Renal pelvis (tissue), 4 donors: ENCODE data around the gene TBC1D22A. TPM values are rescaled to one million over a fixed set of nuclear protein-coding genes. Genes with fewer than 3 reads are reported as not detected.

Experiments
- DNase-seq: peaks from one replicate; pipeline ENCODE4 v3.0.0-alpha.2; 2013
- polyA plus RNA-seq, 3 donors: library from polyadenylated mRNA; unstranded; fragments of 120-200 nt; gene quantifications; one replicate each; pipeline ENCODE4 v1.2.1, GENCODE V29; 2013; ENCODE audit not compliant: insufficient read length in 3 of 3

TBC1D22A gene
- polyA plus RNA-seq, 3 donors, result 16.9 to 19.2 (median 19.1) TPM

GRCh38 chr22:46734830-46735453 lies 27.5 kb upstream of the TBC1D22A start:
- DNase-seq, result no peak

- no peak for DNase-seq
Observed at GRCh38 chr22:46735747-46736608, 26.5 kb upstream of the TBC1D22A start.

GRCh38 chr22:46736705-46737104 lies 25.7 kb upstream of the TBC1D22A start:
- no peak for DNase-seq

- no peak for DNase-seq
Observed at GRCh38 chr22:46737105-46737975, 25.1 kb upstream of the TBC1D22A start.

GRCh38 chr22:46737976-46738646 lies 24.3 kb upstream of the TBC1D22A start, which contains the start of gene CERK:
Gene CERK (minus strand): TSS chr22:46738252. CDS start chr22:46738148, 104 bp downstream.
- DNase-seq, result peak; percentile 82

GRCh38 chr22:46738647-46739093 lies 23.8 kb upstream of the TBC1D22A start:
- DNase-seq, result no peak

- no peak for DNase-seq
Observed at GRCh38 chr22:46739094-46739870, 23.2 kb upstream of the TBC1D22A start.

- DNase-seq, result no peak
Observed at GRCh38 chr22:46740910-46741780, 21.3 kb upstream of the TBC1D22A start.

- no peak for DNase-seq
Observed at GRCh38 chr22:46741974-46742519, 20.4 kb upstream of the TBC1D22A start.

- no peak for DNase-seq
Observed at GRCh38 chr22:46742576-46743221, 19.8 kb upstream of the TBC1D22A start.

GRCh38 chr22:46744581-46744980 lies 17.9 kb upstream of the TBC1D22A start:
- no peak for DNase-seq

- DNase-seq, result no peak
Observed at GRCh38 chr22:46746192-46746591, 16.3 kb upstream of the TBC1D22A start.

- DNase-seq, result no peak
Observed at GRCh38 chr22:46746620-46747019, 15.8 kb upstream of the TBC1D22A start.

- DNase-seq, result no peak
Observed at GRCh38 chr22:46747646-46748045, 14.8 kb upstream of the TBC1D22A start.

- no peak for DNase-seq
Observed at GRCh38 chr22:46748206-46748907, 14.1 kb upstream of the TBC1D22A start.

GRCh38 chr22:46748908-46749675 lies 13.4 kb upstream of the TBC1D22A start:
- no peak for DNase-seq
